HEK293 (cell line): Measurements from ENCODE around the gene PLOD3.

ENCODE experiments used
- BCL11B ChIP-seq: fragments of 450-650 bp; formaldehyde crosslinking; IDR thresholded peaks from 2 replicates; pipeline ENCODE4 v1.5.1; 2016; ENCODE audit warnings: low read depth, missing biosample characterization, missing genetic modification characterization
- EGR2 ChIP-seq: fragments of 450-650 bp; formaldehyde crosslinking; IDR thresholded peaks from 2 replicates; pipeline ENCODE4 v1.5.1; 2016; ENCODE audit warnings: low read depth, missing biosample characterization, missing genetic modification characterization
- IKZF3 ChIP-seq: fragments of 450-650 bp; IDR thresholded peaks from 2 replicates; pipeline ENCODE4 v1.5.0; 2018; ENCODE audit warnings: missing biosample characterization, mild to moderate bottlenecking, missing genetic modification characterization, moderate library complexity
- INSM2 ChIP-seq: fragments of 450-650 bp; formaldehyde crosslinking; IDR thresholded peaks from 2 replicates; pipeline ENCODE4 v1.5.1; 2016; ENCODE audit warnings: missing biosample characterization, missing genetic modification characterization
- KLF1 ChIP-seq: fragments of 450-650 bp; formaldehyde crosslinking; IDR thresholded peaks from 2 replicates; pipeline ENCODE4 v1.5.1; 2016; ENCODE audit warnings: missing biosample characterization, missing genetic modification characterization
- KLF16 ChIP-seq: fragments of 450-650 bp; formaldehyde crosslinking; IDR thresholded peaks from 2 replicates; pipeline ENCODE4 v1.5.1; 2017; ENCODE audit warnings: missing biosample characterization, missing genetic modification characterization
- KLF17 ChIP-seq: fragments of 450-650 bp; formaldehyde crosslinking; IDR thresholded peaks from 2 replicates; pipeline ENCODE4 v1.5.1; 2016; ENCODE audit warnings: missing biosample characterization, missing genetic modification characterization
- KLF7 ChIP-seq: fragments of 450-650 bp; formaldehyde crosslinking; IDR thresholded peaks from 2 replicates; pipeline ENCODE4 v1.5.1; 2016; ENCODE audit warnings: missing biosample characterization, missing genetic modification characterization, borderline replicate concordance
- KLF8 ChIP-seq: fragments of 450-650 bp; formaldehyde crosslinking; IDR thresholded peaks from 2 replicates; pipeline ENCODE4 v1.5.1; 2016; ENCODE audit warnings: missing biosample characterization, missing genetic modification characterization
- OSR2 ChIP-seq: fragments of 450-650 bp; formaldehyde crosslinking; IDR thresholded peaks from 2 replicates; pipeline ENCODE4 v1.5.1; 2016; ENCODE audit warnings: missing biosample characterization, missing genetic modification characterization
- PRDM4 ChIP-seq: fragments of 450-650 bp; formaldehyde crosslinking; IDR thresholded peaks from 2 replicates; pipeline ENCODE4 v1.5.1; 2017; ENCODE audit warnings: missing biosample characterization, missing genetic modification characterization
- SETDB1 ChIP-seq: IDR thresholded peaks from one replicate; pipeline ENCODE4 v1.6.1; 2017; ENCODE audit warnings: mild to moderate bottlenecking, low read length, moderate library complexity, mixed read lengths; ENCODE audit not compliant: insufficient read length
- YY1 ChIP-seq: fragments of 450-650 bp; formaldehyde crosslinking; IDR thresholded peaks from 2 replicates; pipeline ENCODE4 v1.5.1; 2018; ENCODE audit warnings: missing biosample characterization, missing genetic modification characterization
- ZFP69B ChIP-seq: fragments of 450-650 bp; formaldehyde crosslinking; IDR thresholded peaks from 2 replicates; pipeline ENCODE4 v1.5.1; 2016; ENCODE audit warnings: missing biosample characterization, missing genetic modification characterization
- ZNF2 ChIP-seq: fragments of 450-650 bp; formaldehyde crosslinking; IDR thresholded peaks from 2 replicates; pipeline ENCODE4 v1.5.1; 2016; ENCODE audit warnings: missing biosample characterization, missing genetic modification characterization
- ZNF398 ChIP-seq: fragments of 450-650 bp; formaldehyde crosslinking; IDR thresholded peaks from 2 replicates; pipeline ENCODE4 v1.5.1; 2017; ENCODE audit warnings: missing biosample characterization, missing genetic modification characterization
- ZNF404 ChIP-seq: fragments of 450-650 bp; formaldehyde crosslinking; IDR thresholded peaks from 2 replicates; pipeline ENCODE4 v1.5.1; 2017; ENCODE audit warnings: missing biosample characterization, missing genetic modification characterization
- ZNF423 ChIP-seq: fragments of 450-650 bp; formaldehyde crosslinking; IDR thresholded peaks from 2 replicates; pipeline ENCODE4 v1.5.1; 2016; ENCODE audit warnings: missing biosample characterization, missing genetic modification characterization
- ZNF433 ChIP-seq: fragments of 450-650 bp; formaldehyde crosslinking; IDR thresholded peaks from 2 replicates; pipeline ENCODE4 v1.5.1; 2016; ENCODE audit warnings: missing biosample characterization, missing genetic modification characterization, low read depth
- ZNF501 ChIP-seq: fragments of 450-650 bp; formaldehyde crosslinking; IDR thresholded peaks from 2 replicates; pipeline ENCODE4 v1.5.1; 2016; ENCODE audit warnings: missing biosample characterization, missing genetic modification characterization
- ZNF639 ChIP-seq: fragments of 450-650 bp; formaldehyde crosslinking; IDR thresholded peaks from 2 replicates; pipeline ENCODE4 v1.5.1; 2016; ENCODE audit warnings: missing biosample characterization, missing genetic modification characterization
- ZNF777 ChIP-seq: fragments of 450-650 bp; formaldehyde crosslinking; IDR thresholded peaks from 2 replicates; pipeline ENCODE4 v1.5.1; 2017; ENCODE audit warnings: missing biosample characterization, missing genetic modification characterization, borderline replicate concordance
- ZNF785 ChIP-seq: fragments of 450-650 bp; formaldehyde crosslinking; IDR thresholded peaks from 2 replicates; pipeline ENCODE4 v1.5.1; 2016; ENCODE audit warnings: missing biosample characterization, missing genetic modification characterization
- ZXDB ChIP-seq: fragments of 450-650 bp; formaldehyde crosslinking; IDR thresholded peaks from 2 replicates; pipeline ENCODE4 v1.5.1; 2016; ENCODE audit warnings: missing biosample characterization, missing genetic modification characterization
- TF ChIP-seq, protein P1 (sequence below): fragments of 450-650 bp; formaldehyde crosslinking; conservative IDR thresholded peaks from 2 replicates; pipeline ENCODE4 v1.5.1; 2016; ENCODE audit warnings: low read depth, missing biosample characterization, missing genetic modification characterization

The PLOD3 gene

DNA sequence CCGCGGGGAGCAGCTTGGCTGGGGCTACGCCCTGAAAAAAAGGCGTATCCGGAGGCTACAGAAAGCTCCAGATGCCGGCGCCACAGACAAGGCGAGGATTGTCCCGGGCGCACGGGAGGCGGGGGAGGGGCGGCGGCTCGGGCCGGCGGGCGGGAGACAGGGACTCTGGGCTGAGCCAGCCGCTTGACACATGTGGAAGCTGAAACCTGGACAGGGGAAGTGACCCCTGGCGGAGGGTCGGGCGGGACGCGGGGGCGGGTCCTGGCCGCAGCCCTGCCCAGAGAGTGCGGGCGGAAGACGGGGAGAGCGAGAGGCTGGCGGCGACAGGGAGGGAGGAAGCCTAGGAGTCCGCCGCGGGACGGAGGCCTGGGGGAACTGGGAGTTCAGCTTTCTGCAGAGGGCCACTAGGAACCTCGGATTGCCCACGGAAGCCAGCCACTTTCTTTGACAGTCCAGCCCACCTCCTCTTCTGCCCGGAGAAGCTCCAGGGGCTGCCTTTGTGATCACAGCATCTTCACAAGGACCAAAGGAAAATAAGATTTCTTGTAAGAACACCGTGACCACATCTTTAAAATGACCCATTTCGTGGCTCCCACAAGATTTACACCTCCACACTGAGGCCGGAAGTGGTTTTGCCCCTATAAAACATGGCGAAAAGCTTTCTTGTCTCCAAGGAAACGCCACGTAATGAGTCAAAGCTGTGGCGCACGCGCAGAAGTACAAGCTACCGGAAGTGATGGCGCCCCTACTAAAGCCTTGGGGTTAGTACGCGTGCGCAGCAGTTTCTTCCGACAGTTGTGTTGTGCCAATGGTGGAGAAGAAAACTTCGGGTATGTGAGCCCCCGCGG is at the start of gene PLOD3, which contains the start of gene ZNHIT1 (continued):
- TF ChIP-seq ZNF423 (tag by site-specific recombination) (peak; percentile 5; the same call in 1 of the 2 replicates), ZFP69B (tag by site-specific recombination) (0 out of 2 replicates have a peak, but pooled peaks have one; percentile 13), INSM2 (tag by site-specific recombination) (peak; percentile 47; the same call in 1 of the 2 replicates), ZNF501 (tag by site-specific recombination) (peak; percentile 69; the same call in 1 of the 2 replicates), YY1 (tag by site-specific recombination) (peak; percentile 85), ZNF785 (tag by site-specific recombination) (no peak), KLF7 (tag by site-specific recombination) (peak; percentile 36; the same call in 1 of the 2 replicates), IKZF3 (tag by site-specific recombination) (peak; percentile 56; the same call in 1 of the 2 replicates), ZNF639 (tag by site-specific recombination) (0 out of 2 replicates have a peak, but pooled peaks have one; percentile 35), KLF1 (peak; percentile 93), ZNF404 (tag by site-specific recombination) (no peak), OSR2 (tag by site-specific recombination) (0 out of 2 replicates have a peak, but pooled peaks have one; percentile 8), KLF8 (tag by site-specific recombination) (peak; percentile 60; the same call in 1 of the 2 replicates), ZNF777 (tag by site-specific recombination) (peak; percentile 47; the same call in 1 of the 2 replicates), SETDB1 (no peak), ZNF2 (tag by site-specific recombination) (peak; percentile 53), ZNF433 (tag by site-specific recombination) (no peak), EGR2 (peak; percentile 65), ZXDB (tag by site-specific recombination) (peak; percentile 28; the same call in 1 of the 2 replicates), PRDM4 (tag by site-specific recombination) (peak; percentile 74), KLF17 (peak; percentile 21; the same call in 1 of the 2 replicates), KLF16 (tag by site-specific recombination) (peak; percentile 82; the same call in 1 of the 2 replicates), ZNF398 (tag by site-specific recombination) (peak; percentile 40), BCL11B (no peak)
- TF ChIP-seq, protein P1, sequence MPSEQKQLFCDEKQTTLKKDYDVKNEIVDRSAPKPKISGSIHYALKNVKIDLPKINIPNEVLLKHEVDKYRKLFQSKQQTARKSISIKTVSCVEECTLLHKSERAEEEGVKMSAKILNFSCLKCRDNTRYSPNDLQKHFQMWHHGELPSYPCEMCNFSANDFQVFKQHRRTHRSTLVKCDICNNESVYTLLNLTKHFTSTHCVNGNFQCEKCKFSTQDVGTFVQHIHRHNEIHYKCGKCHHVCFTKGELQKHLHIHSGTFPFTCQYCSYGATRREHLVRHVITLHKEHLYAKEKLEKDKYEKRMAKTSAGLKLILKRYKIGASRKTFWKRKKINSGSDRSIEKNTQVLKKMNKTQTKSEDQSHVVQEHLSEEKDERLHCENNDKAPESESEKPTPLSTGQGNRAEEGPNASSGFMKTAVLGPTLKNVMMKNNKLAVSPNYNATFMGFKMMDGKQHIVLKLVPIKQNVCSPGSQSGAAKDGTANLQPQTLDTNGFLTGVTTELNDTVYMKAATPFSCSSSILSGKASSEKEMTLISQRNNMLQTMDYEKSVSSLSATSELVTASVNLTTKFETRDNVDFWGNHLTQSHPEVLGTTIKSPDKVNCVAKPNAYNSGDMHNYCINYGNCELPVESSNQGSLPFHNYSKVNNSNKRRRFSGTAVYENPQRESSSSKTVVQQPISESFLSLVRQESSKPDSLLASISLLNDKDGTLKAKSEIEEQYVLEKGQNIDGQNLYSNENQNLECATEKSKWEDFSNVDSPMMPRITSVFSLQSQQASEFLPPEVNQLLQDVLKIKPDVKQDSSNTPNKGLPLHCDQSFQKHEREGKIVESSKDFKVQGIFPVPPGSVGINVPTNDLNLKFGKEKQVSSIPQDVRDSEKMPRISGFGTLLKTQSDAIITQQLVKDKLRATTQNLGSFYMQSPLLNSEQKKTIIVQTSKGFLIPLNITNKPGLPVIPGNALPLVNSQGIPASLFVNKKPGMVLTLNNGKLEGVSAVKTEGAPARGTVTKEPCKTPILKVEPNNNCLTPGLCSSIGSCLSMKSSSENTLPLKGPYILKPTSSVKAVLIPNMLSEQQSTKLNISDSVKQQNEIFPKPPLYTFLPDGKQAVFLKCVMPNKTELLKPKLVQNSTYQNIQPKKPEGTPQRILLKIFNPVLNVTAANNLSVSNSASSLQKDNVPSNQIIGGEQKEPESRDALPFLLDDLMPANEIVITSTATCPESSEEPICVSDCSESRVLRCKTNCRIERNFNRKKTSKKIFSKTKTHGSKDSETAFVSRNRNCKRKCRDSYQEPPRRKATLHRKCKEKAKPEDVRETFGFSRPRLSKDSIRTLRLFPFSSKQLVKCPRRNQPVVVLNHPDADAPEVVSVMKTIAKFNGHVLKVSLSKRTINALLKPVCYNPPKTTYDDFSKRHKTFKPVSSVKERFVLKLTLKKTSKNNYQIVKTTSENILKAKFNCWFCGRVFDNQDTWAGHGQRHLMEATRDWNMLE, result 0 out of 2 replicates have a peak, but pooled peaks have one; percentile 26
